Measurements from ENCODE around the gene GALNT17.

GALNT17 gene

DNA sequence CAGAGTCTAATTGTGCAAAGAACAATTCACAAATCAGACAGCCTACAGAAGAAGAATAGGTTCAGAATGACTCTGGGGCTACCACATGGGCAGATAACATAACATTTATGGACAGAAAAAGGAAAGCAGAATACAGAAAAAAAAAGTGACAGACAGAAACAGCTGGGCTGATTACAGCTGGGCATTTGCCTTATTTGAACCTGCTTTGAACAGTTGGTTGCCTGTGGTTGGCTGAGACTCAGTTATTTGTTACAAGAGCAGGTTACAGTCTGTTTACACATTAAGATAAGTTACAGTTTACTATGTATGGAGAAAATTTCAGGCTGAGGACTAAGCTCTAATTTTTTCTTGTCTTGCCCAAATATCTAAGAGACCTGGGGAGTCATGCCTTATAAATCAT lies 327.2 kb downstream of the GALNT17 start:
- no peak for DNase-seq (ENCODE audit: low spot score)

DNA sequence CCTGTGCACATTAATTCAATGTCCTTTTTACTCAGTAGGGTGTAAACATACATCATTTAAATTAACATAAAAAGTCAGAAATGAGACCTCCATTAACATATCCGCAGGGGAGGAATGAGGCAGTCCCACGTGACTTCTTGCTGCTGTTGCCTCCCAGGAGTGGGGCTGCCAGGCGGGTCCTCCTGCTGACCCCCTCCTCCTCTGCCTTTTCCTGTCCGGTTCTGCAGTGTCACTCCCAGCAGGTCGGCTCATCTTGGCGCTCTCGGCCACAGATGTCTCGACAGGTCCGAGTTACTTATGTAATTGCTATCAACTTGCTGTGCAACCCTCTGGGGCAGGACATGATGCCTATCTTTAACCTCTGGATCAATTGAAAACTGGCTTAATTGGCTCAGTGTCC lies 329.6 kb downstream of the GALNT17 start:
- no peak for DNase-seq (ENCODE audit: low spot score)

DNA sequence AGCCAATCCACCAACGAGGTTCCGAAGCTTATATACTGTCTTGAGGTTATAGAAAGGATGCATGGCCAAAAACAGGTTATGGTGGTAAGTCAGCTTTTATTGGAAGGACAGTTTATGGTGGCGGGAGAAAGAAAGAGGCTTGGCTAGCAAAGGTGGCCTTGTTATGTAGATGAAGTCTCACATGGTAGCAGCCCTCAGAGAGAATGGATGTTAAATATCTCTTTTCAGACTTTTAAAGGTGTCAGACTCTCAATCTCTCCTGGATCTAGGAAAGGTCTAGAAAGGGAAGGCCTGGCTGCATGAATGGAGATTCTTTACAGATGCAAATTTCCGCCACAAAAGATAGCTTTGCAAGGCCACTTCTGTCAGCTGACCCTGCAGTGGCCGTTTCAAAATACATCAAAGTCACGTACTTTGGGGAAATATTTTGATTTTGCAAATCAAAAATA lies 333.8 kb downstream of the GALNT17 start:
- no peak for DNase-seq (ENCODE audit: low spot score)

DNA sequence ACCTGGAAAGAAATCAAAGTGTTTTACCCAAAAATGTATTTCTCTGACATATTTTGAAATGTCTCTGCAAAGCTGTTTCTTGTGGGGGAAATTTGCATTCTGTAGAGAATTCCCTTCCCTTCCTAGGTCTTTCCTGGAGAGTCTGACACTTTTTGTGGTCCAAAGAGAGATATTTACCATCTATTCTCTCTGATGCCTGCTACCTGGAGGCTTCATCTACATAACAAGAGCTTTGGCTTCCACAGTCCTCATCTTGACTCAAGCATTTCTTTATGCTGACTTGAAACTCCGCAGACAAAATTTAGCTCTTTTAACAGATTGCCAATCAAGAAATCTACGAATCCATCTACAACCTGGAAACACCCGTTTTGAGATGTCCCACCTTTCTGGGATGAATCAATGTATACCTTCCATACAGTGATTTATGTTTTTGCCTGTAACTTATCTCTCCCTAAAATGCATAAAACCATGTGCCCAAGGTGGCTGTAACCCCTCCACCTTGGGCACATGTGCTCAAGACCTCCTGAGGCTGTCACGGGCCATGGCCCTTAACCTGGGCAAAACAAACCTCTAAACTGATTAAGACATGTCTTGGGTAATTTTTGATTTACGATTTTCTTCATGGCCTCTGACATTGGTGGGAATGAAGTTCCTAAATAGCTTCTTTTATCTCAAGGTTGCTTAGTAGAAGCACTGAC lies 334.7 kb downstream of the GALNT17 start:
- DNase-seq (ENCODE audit: low spot score): no peak

DNA sequence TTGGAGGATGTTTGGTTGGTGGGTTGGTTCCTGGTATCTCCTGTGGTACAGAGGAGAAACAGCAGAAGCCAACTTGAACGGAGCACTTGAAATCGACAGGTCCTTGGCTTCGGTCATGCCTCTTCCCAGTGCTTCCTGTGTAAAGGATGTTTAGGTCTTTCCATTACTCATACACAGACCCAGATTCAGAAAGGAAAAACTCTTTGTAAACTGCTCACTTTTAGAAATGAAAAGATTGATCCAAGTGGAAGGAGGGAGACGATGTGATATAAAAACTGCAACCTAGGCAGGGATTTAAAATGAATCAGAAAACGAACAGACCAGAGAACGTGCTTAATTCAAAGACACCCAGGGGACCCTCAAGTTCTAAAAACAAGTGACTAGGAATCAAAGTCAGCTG lies 338.4 kb downstream of the GALNT17 start:
- no peak for DNase-seq (ENCODE audit: low spot score)

DNA sequence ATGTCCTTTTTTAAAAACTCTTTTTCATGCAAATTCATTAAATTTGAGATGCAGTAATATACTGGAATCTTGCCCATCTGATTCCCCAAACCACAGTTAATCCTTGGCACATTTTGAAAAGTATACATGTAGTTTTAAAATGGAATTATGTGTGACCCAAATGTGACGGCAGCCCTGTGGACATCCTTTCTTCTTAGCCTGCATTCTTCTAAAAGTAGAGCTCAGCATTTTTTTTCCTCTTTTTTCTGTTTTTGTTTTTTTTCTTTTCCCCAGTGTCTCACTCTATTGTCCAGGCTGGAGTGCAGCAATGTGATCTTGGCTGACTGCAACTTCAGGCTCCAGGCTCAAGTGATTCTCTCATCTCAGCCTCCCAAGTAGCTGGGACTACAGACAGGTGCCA lies 338.9 kb downstream of the GALNT17 start:
- DNase-seq (ENCODE audit: low spot score): no peak

DNA sequence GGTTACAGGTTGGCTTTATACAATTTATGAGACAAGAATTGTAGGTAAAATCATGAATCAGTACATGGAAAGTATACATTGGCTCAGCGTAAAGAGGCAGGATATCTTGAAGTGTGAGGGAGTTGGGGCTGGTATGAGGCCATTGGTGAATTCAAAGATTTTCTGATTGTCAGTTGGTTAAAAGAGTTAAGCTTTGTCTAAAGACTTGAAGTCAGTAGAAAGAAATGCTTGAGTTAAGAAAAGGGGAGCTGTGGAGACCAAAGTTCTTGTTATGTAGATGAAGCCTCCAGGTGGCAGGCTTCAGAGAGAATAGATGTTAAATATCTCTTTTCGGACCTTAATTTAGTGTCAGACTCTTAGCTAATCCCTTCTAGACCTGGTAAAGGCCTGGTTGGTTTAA lies 341.0 kb downstream of the GALNT17 start:
- no peak for DNase-seq (ENCODE audit: low spot score)

DNA sequence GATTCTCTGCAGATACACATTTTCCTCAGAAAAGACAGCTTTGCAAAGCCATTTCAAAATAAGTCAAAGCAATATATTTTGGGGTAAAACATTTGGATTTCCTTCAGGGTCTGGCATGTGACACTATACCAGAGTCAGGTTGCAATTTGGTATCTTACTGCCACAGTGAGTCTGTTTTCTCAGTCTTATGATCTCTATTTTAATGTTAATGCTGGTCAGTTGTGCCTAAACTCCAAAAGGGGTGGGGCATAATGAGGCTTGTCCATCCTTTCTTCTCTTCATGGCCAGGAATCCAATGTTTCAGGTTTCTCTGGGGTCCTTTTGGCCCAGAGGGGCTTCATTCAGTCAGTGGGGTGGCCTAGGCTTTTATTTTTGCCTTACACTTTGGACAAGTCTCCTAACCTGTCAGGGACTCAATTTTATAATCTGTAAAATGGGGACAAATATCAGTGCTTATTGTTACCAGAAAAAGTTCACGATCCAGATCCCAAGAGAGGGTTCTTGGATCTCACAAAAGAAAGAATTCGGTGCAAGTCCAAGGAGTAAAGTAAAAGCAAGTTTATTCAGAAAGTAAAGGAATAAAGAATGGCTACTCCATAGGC lies 341.5 kb downstream of the GALNT17 start:
- DNase-seq (ENCODE audit: low spot score): no peak

DNA sequence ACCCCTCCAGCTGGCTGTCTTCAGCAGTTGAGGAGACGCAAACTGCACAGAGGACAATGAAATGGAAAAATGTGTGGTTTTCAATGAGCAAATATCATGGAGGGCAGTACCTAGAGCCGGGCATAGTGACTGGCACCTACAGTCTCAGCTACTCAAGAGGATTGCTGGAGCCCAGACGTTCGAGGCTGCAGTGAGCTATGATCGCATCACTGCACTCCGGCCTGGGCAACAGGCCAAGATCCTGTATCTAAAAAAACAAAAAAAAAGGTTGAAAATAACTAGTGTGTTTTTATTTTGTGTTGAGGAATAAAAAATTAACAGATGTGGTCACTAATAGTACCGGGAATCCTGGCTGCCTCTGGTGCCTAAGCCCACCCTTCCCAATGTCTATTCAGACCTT lies 345.5 kb downstream of the GALNT17 start:
- no peak for DNase-seq (ENCODE audit: low spot score)

DNA sequence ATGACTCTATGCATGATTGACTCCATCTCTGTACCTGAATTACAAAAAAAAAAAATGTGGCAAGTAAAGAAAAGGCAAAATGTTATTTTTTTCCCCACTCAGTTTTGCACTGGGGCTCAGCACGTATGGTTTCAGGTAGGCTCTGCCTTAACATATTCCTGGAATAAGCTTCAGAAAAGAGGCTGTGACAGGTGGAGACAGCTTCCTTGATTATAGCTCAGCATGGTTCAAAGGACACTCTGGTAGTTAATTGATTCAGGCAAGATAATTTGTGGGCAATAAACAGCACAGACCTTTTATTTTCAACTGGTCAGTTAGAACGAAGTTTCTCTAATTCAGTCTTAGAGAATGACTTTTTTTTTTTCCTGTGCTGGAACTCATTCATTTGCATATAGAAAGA lies 347.3 kb downstream of the GALNT17 start:
- no peak for DNase-seq (ENCODE audit: low spot score)

DNA sequence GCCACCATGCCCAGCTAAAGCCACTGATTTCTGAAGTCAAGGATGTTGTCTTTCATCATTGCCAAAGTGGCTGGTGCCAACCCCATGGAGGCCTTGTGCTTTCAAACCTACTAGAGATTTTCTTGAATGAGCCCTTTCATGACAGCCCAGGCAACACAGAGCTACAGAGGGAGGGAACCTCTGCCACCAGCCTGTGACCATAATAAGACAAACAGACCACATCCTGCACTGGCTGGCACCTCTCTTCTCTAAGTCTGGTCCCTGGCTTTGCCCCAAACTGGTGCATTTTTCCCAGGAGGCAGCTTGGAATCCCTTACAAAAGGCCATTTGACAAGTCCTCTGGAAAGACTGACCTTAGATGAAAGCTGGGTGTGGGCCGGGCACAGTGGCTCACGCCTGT lies 348.8 kb downstream of the GALNT17 start:
- no peak for DNase-seq (ENCODE audit: low spot score)

DNA sequence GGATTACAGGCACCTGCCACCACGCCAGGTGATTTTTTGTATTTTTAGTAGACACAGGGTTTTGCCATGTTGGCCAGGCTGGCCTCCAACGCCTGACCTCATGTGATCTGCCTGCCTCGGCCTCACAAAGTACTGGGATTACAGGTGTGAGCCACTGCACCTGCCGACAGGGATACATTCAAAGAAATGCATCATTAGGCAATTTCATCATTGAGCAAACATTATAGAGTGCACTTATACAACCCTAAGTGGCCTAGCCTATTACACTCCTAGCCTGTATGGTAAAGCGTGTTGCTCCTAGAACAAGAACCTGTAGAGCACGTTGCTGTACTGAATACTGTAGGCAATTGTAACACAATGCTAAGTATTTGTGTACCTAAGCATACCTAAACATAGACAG lies 350.3 kb downstream of the GALNT17 start:
- no peak for DNase-seq (ENCODE audit: low spot score)

DNA sequence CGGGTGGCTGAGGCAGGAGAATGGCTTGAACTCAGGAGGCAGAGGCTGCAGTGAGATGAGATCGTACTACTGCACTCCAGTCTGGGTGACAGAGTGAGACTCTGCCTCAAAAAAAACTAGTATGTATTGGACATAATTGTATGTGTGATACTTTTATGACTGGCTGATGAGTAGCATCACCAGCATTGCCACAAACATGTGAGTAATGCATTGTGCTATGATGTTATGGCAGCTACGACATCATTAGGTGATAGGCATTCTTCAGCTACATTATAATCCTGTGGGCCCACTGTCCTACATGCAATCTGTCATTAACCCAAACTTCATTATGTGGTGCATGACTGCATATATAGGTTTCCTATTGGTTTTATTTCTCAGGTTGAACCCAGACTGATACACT lies 352.4 kb downstream of the GALNT17 start:
- DNase-seq (ENCODE audit: low spot score): no peak

DNA sequence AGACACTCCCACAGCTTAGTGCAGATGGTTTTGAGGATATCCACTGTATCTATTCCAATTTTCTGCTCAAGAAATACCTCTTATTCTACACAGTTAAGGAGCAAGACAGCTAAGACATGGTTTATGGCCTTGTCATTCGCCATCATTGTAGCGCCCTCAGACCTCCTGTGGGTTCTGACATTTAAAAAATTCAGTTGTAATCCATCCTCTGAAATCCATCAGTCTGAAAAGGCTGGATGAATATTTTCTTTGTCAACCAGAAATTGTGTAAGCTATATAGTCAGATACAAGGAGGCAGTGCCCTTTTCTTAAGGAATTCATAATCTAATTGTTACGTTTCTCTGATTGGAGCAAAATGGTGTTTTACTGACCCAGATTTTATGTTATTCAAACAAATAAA lies 353.6 kb downstream of the GALNT17 start:
- DNase-seq (ENCODE audit: low spot score): no peak

DNA sequence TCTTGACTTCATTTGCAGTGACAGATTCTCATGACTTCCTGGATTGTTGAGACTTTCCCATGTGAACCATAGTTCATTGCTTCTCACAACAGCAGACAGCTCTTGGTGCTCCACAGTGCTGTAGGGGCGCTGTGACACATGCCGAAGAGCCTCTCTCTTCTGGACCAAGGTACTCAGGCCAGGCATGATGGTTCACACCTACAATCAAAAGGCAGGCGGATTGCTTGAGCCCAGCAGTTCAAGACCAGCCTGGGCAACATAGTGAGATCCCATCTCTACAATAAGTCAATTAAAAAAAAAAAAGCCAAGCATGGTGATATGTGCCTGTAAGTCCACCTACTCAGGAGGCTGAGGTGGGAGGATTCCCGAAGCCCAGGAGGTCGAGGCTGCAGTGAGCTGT lies 354.5 kb downstream of the GALNT17 start:
- no peak for DNase-seq (ENCODE audit: low spot score)

DNA sequence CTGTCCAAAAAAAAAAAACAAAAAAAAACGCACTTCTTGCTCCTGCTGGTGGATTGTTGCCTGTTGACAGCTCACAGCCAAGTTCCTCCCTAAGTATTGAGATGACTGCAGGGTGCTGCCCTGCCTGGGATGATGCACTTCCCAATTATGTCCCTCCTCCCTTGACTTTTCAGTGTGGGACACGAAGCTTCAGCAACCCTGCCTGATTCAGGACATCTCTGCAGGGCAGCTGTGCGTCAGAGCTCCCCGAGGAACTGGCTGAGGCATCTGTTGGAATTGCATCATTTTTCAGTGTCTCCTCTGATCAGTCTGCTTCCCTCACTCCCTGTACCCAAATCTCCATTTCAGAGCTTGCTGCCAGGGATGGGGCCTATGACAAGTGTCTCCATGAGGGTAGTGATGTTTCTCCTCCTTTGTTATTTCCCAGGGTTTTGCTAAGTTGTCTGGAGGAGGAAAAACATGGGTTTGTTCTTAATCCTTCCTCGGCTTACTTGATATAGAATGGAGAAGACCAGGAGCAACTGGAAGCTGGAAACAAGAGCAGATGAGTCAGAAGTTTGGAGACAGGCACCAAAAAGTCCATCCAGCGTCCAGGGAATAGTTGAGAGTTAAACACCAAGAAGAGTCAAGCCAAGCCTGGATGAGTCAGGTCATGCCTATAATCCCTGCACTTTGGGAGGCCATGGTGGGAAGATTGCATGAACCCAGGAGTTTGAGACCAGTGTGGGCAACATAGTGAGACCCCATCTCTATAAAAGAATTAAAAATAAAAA lies 355.1 kb downstream of the GALNT17 start:
- DNase-seq (ENCODE audit: low spot score): no peak

DNA sequence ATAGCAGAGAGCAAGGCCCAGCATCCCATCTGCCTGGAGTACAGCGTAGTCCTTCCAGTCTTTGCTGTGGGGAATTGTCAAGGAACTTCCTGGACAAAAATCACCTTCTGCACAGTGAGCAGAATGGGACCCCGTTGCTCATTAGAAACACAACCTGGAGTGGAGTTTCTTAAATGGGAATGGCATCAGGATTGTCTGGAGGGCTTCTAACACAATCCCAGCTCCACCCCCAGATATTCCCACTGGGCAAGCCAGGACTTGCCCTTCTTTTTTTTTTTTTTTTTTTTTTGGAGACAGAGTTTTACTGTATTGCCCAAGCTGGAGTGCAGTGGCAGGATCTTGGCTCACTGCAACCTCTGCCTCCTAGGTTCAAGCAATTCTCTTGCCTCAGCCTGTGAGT lies 356.4 kb downstream of the GALNT17 start:
- DNase-seq (ENCODE audit: low spot score): no peak

DNA sequence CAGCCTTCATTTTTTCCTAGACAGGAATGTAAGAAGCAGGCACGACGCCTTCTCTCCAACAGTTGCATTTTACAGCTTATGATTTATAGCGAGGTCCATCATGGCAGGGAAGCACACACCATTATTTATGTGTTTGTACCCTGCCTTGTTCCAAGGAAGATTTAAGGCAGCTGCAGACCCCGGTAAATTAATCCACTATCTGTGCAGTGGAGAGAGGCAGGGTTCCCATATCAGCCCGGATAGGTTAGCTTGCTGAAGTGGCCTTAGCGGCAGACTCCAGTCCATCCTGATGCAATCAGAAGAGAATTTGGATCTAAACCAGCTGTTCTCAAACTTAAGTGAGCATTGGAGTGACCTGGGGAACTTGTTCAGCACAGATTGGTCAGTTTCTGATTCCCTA lies 359.4 kb downstream of the GALNT17 start:
- no peak for DNase-seq (ENCODE audit: low spot score)

DNA sequence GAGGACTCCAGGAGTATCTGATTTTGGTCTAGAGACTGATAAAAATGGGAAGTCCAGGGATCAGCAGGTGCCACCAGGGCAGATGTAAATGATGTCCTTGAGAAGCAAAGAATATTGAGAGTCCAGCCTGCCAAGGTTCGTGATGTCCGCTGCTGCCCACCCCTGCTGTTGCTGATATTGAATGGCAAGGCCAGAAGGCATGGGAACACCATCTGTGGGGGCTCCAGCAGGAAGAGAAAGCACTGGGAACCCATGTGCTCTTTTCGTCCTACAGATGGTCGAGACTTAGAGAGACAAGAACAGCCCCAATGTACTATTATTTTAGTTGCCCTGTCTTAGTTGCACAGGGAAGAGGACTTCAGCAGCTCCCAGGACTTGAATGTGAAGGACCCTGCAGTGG lies 363.9 kb downstream of the GALNT17 start:
- no peak for DNase-seq (ENCODE audit: low spot score)

DNA sequence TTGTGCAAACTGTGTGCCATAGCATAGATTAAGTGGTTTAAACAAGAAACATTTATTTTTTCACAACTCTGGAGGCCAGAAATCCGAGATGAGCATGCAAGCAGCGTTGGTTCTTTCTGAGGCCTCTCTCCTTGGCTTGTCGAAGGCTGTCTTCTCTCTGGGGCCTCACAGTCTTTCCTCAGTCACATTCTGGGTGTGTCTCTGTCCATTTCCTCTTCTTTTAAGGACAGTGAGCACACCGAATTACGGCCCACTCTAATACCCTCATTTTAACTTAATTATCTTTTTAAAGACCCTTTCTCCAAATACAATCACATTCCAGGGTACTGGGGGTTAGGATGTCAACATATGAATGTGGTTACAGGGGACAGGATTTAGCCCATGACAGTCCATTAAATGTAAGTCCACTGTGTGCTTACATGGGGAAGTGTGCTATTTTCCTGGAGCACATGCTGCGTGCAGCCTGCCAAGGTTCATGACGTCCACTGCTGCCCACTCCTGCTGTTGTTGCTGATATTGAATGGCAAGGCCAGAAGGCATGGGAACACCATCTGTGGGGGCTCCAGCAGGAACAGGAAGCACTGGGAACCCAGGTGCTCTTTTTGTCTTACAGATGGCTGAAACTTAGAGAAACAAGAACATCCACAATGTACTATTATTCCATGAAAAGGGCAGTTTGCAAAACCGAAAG lies 365.5 kb downstream of the GALNT17 start:
- no peak for DNase-seq (ENCODE audit: low spot score)

DNA sequence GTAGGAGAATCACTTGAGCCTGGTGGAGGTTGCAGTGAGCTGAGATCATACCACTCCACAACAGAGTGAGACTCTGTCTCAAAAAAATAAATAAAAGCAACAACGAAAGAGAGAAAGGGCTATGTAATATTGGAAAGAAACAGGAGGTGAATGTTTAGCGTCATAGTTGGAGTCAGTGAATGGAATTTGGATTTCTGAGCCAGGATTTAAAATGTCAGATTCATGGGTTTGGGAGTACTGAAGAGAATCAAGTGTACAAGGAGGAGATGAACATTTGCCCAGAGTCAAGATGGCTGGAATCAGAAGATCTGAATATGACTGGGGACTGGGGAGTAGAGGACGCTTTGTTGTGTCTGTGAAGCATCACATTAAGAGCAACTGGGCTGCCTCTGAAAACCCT lies 366.4 kb downstream of the GALNT17 start:
- DNase-seq (ENCODE audit: low spot score): no peak

DNA sequence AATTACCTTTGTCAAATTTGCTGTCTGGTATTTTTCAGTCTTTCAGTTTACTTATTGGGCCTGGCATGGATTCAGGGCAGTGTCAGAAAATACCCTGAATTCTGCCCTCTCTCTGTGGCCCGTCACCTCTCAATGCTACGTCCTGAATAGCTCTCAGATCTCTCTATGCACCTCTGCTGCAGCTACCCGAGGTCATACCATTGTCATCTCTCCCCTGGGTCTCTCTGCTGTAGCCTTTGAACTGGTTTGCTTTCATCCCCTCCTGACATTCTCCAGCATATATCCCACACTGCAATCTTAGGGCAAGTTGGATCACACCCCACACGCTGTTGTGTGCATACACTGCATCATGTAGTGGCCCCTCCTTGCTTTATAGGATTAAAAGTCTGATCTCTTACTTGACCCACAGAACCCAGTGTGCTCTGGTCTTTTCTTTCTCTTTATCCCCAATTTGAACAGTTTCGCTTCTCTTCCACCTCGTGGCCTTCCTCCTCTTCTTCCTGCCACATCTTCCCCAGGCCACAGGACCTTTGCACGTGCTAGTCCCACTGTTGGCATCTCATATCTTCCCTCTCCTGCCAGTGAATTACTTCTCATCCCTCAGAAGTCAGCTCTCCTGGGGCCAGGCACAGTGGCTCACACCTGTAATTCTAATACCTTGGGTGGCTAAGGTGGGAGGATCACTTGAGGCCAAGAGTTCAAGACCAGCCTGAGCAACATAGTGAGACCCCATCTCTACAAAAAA lies 372.9 kb downstream of the GALNT17 start:
- DNase-seq (ENCODE audit: low spot score): no peak
